Cardiac fibroblast (primary cell): ENCODE data around the gene ETV3L.

Experiments used
- DNase-seq, 2 donors: peaks; one replicate each; pipeline versions ENCODE4 v3.0.0 to v3.0.0-alpha.2; 2010; ENCODE audit warnings: low read depth in 2 of 2
- H3K4me3 ChIP-seq, 2 donors: replicated peaks in 1 of 2; 1 replicate in 1 of 2; 2 replicates in 1 of 2; pipeline ENCODE4 v1.5.1; 2011; ENCODE audit warnings: low read depth in 2 of 2, low read length in 2 of 2, mild to moderate bottlenecking in 2 of 2, moderate library complexity in 1 of 2
- CTCF ChIP-seq: IDR thresholded peaks from one replicate; pipeline ENCODE4 v1.5.1; 2011; ENCODE audit warnings: low read depth, mild to moderate bottlenecking, low read length, inconsistent platforms

ETV3L gene

GRCh38 chr1:157133426-157133825 lies 33.8 kb upstream of the ETV3L start:
- H3K4me3 ChIP-seq, result no peak overlapping the region
- no peak for TF ChIP-seq CTCF
- DNase-seq, result no peak

GRCh38 chr1:157132616-157133167 lies 33.1 kb upstream of the ETV3L start:
- no peak for TF ChIP-seq CTCF
- no peak for DNase-seq
- H3K4me3 ChIP-seq, result no peak overlapping the region

- H3K4me3 ChIP-seq, result no peak overlapping the region
- no peak for TF ChIP-seq CTCF
- DNase-seq, result no peak
Observed at GRCh38 chr1:157132111-157132510, 32.5 kb upstream of the ETV3L start.

GRCh38 chr1:157131281-157131680 lies 31.7 kb upstream of the ETV3L start:
- no peak overlapping the region for H3K4me3 ChIP-seq
- DNase-seq, result no peak
- no peak for TF ChIP-seq CTCF

GRCh38 chr1:157124855-157125254 lies 25.2 kb upstream of the ETV3L start:
- H3K4me3 ChIP-seq, result no peak overlapping the region
- no peak for DNase-seq
- TF ChIP-seq CTCF, result no peak

GRCh38 chr1:157119448-157119847 lies 19.8 kb upstream of the ETV3L start:
- H3K4me3 ChIP-seq, result no peak overlapping the region
- DNase-seq, result no peak
- no peak for TF ChIP-seq CTCF

GRCh38 chr1:157119008-157119407 lies 19.4 kb upstream of the ETV3L start:
- DNase-seq, result no peak
- no peak overlapping the region for H3K4me3 ChIP-seq
- no peak for TF ChIP-seq CTCF
